Aorta (tissue), 5 donors: Measurements from ENCODE around the gene NRL. TPM values are rescaled to one million over a fixed set of nuclear protein-coding genes. Genes with fewer than 3 reads are reported as not detected.

Experiments
- ATAC-seq: fragments of 200-7000 bp; cut with Tn5 transposase; one replicate; pipeline ENCODE4 v1.9.1; 2022; ENCODE audit warnings: moderate library complexity; ENCODE audit not compliant: low FRiP score
- DNase-seq, 2 donors: peaks; one replicate each; pipeline ENCODE4 v3.0.0-alpha.2; 2020
- H3K27ac ChIP-seq, 2 donors: one replicate each; pipeline ENCODE4 v1.5.1; 2013; ENCODE audit warnings: low read length in 2 of 2, mild to moderate bottlenecking in 2 of 2, moderate library complexity in 2 of 2, control low read depth in 1 of 2, inconsistent platforms in 1 of 2, low read depth in 1 of 2
- H3K27me3 ChIP-seq, 2 donors: one replicate each; pipeline ENCODE4 v1.6.1; 2013; ENCODE audit warnings: control low read depth in 1 of 2, low read length in 1 of 2, mild to moderate bottlenecking in 1 of 2, moderate library complexity in 1 of 2; ENCODE audit not compliant: insufficient read depth in 2 of 2, control insufficient read depth in 1 of 2
- H3K36me3 ChIP-seq, 2 donors: one replicate each; pipeline ENCODE4 v1.6.1; 2013; ENCODE audit warnings: control low read depth in 1 of 2, low read length in 1 of 2, mild to moderate bottlenecking in 1 of 2; ENCODE audit not compliant: insufficient read depth in 2 of 2, control insufficient read depth in 1 of 2
- H3K4me1 ChIP-seq, 2 donors: one replicate each; pipeline ENCODE4 v1.6.1; 2013; ENCODE audit warnings: low read length in 2 of 2, control low read depth in 1 of 2, mild to moderate bottlenecking in 1 of 2, moderate library complexity in 1 of 2; ENCODE audit not compliant: insufficient read depth in 2 of 2, control insufficient read depth in 1 of 2
- H3K4me3 ChIP-seq, 2 donors: one replicate each; pipeline ENCODE4 v1.5.1; 2013; ENCODE audit warnings: low read length in 2 of 2, control low read depth in 1 of 2, mild to moderate bottlenecking in 1 of 2
- H3K9me3 ChIP-seq: one replicate; pipeline ENCODE4 v1.6.1; 2013; ENCODE audit warnings: mild to moderate bottlenecking, low read length; ENCODE audit not compliant: control insufficient read depth
- WGBS, 2 donors: extraction: QIAGEN DNeasy Blood & Tissue Kit; methylation state at CpG; one replicate each; pipeline ENCODE4 v1.1.7; 2013; 5-methylcytosine and 5-hydroxymethylcytosine counted together
- intact Hi-C, 2 donors: fragments of 100-400 bp; cut with DNase I; formaldehyde crosslinking; loops; one replicate each; pipeline versions ENCODE4 v1.14.2 to v1.15.0; 2022
- polyA plus RNA-seq, 2 donors: library from polyadenylated mRNA; stranded (reverse); fragments of 200-250 nt; gene quantifications; one replicate each; pipeline ENCODE4 v1.2.3, GENCODE V29; 2013
- total RNA-seq, 2 donors: library from RNA; stranded (reverse); fragmentation: NEBNext Ultra II Directional; extraction: Animal tissue kit (Norgen Biotek cat#: 25700); gene quantifications; one replicate each; pipeline ENCODE4 v1.2.1, GENCODE V29; 2021
- donor health status: healthy with polysubstance abuse.
- donor health status: Bipolar disorder and iron deficiency.
- donor health status: DM: no; HTN: no; CAD: no.
- donor health status: DM: no; HTN: no; CAD: no.
- donor health status: DM: yes; HTN: yes; CAD: no.

Gene NRL
- total and polyA plus RNA-seq, 4 donors = 0.63 to 1.4 (median 1.2) TPM

- intact Hi-C loops = loop anchor here (1.0 to 5.0 kb wide), 2 partner anchors 14 to 82 kb away; no protein-coding TSS in a partner anchor
Observed at GRCh38 chr14:24093901-24094840, 20.6 kb downstream of the NRL start, which contains the start of gene PCK2. Gene PCK2, plus strand, starts transcription at chr14:24094311. Its CDS starts 95 bp downstream, at chr14:24094406.

DNA sequence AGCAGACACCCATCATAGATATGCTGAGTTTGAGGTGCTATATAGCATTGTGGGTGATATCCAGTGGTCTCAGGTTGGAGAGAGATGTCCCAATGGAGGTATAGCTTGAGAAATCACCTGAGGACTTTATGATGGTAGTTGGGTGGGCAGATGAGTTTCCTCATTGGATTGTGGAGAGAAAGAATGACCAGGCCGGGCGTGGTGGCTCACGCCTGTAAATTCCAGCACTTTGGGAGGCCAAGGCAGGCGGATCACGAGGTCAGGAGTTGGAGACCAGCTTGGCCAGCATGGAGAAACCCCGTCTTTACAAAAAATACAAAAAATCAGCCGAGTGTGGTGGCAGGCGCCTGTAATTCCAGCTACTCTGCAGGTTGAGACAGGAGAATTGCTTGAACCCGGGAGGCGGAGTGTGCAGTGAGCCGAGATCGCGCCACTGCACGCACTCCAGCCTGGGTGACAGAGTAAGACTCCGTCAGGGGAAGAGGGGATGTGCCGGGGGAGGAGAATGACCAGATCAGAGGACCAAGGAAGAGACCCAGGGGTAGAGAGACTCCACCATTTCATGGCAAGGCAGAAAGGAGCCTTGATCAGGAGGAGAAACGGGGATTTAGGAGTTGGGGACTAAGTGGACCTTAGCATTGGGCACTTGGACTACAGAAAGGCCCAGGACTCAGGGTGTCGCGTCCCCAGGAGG lies 21.4 kb downstream of the NRL start:
- H3K9me3 ChIP-seq = no peaks in the 10 kb centered on the region
- no peak overlapping the region for H3K4me3 ChIP-seq
- 79 to 82% methylated on average over 19 of the region's 19 CpGs for WGBS, 2 donors
- no peak for ATAC-seq
- H3K27me3 ChIP-seq = no peaks in the 10 kb centered on the region
- DNase-seq = peak in 1 of 2 donors; percentile 61
- no peaks in the 10 kb centered on the region for H3K4me1 ChIP-seq
- no peaks in the 10 kb centered on the region for H3K36me3 ChIP-seq
- intact Hi-C loops = loop anchor here (5.0 kb wide), 1 partner anchor 81 kb away; no protein-coding TSS in a partner anchor
- H3K27ac ChIP-seq = peak overlapping the region in 1 of 2 donors; percentile 46

More at GRCh38 chr14:24093901-24094840, 20.6 kb downstream of the NRL start, which contains the start of gene PCK2:
- peak within 1 kb of the TSS in 1 of 2 donors; percentile 46 for H3K27ac ChIP-seq
- H3K27me3 ChIP-seq = no peaks in the 10 kb centered on the region
- no peaks in the 10 kb centered on the region for H3K9me3 ChIP-seq
- no peaks in the 10 kb centered on the region for H3K4me1 ChIP-seq
- peak; percentile 95 for ATAC-seq
- no peaks in the 10 kb centered on the region for H3K36me3 ChIP-seq
- DNase-seq = peak; percentile 97
- 1% methylated on average over 49 to 68 of the region's 68 CpGs for WGBS, 2 donors
- peak within 1 kb of the TSS; percentile 31 to 56 for H3K4me3 ChIP-seq

GRCh38 chr14:24092505-24093206 lies 22.1 kb downstream of the NRL start:
- no peak for ATAC-seq
- no peaks in the 10 kb centered on the region for H3K36me3 ChIP-seq
- peak in 1 of 2 donors; percentile 61 for DNase-seq
- H3K4me1 ChIP-seq = no peaks in the 10 kb centered on the region
- no peak overlapping the region for H3K4me3 ChIP-seq
- H3K27me3 ChIP-seq = no peaks in the 10 kb centered on the region
- intact Hi-C loops = loop anchor here (5.0 kb wide), 1 partner anchor 80 kb away; no protein-coding TSS in a partner anchor
- H3K27ac ChIP-seq = peak overlapping the region in 1 of 2 donors; percentile 8
- H3K9me3 ChIP-seq = no peaks in the 10 kb centered on the region
- 52 to 56% methylated on average over 4 of the region's 4 CpGs for WGBS, 2 donors

GRCh38 chr14:24092110-24092504 lies 22.6 kb downstream of the NRL start:
- Histone ChIP-seq H3K36me3 (no peaks in the 10 kb centered on the region), H3K4me3 (no peak overlapping the region), H3K27me3 (no peaks in the 10 kb centered on the region), H3K9me3 (no peaks in the 10 kb centered on the region), H3K4me1 (no peaks in the 10 kb centered on the region), H3K27ac (no peak overlapping the region)
- ATAC-seq (no peak), DNase-seq (peak in 1 of 2 donors; percentile 25)
- intact Hi-C loops = loop anchor here (5.0 kb wide), 1 partner anchor 80 kb away; no protein-coding TSS in a partner anchor

GRCh38 chr14:24089890-24090289 lies 24.9 kb downstream of the NRL start:
- Histone ChIP-seq H3K4me3 (no peak overlapping the region), H3K9me3 (no peaks in the 10 kb centered on the region), H3K4me1 (no peaks in the 10 kb centered on the region), H3K27me3 (no peaks in the 10 kb centered on the region), H3K27ac (no peak overlapping the region), H3K36me3 (no peaks in the 10 kb centered on the region)
- 83 to 91% methylated on average over 5 to 6 of the region's 6 CpGs for WGBS, 2 donors
- intact Hi-C loops = loop anchor here (1.0 to 5.0 kb wide), 3 partner anchors 31 to 78 kb away; no protein-coding TSS in a partner anchor
- ATAC-seq (no peak), DNase-seq (no peak)

- Histone ChIP-seq H3K27me3 (no peaks in the 10 kb centered on the region), H3K4me3 (no peak overlapping the region), H3K27ac (no peak overlapping the region), H3K9me3 (no peaks in the 10 kb centered on the region), H3K4me1 (no peaks in the 10 kb centered on the region), H3K36me3 (no peaks in the 10 kb centered on the region)
- intact Hi-C loops = no loop called here
- 85 to 93% methylated on average over 2 of the region's 2 CpGs for WGBS, 2 donors
- DNase-seq = peak in 1 of 2 donors; percentile 24
- ATAC-seq = no peak
Observed at GRCh38 chr14:24088095-24088494, 26.7 kb downstream of the NRL start.

DNA sequence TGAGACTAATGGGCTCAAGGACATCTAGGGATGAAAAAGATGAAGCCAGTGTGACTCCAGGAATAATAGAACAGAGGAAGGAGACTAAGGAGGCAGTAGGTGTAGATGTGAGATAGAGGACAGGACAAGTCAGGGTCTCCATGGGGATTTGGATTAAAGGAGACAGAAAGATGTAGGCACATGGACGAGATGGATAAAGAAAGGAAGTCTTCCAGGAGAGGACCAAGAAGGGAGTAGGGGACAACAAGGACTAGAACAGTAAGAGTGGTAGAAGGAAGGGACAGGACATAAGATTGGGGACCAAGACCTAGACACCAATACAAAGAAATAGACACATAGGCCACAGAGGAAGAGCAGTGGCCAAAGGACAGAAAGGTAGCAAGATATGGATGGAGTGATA lies 27.7 kb downstream of the NRL start:
- intact Hi-C loops = no loop called here
- ATAC-seq = no peak
- no peaks in the 10 kb centered on the region for H3K4me1 ChIP-seq
- H3K4me3 ChIP-seq = no peak overlapping the region
- H3K36me3 ChIP-seq = no peaks in the 10 kb centered on the region
- H3K27me3 ChIP-seq = no peaks in the 10 kb centered on the region
- no peak for DNase-seq
- WGBS, 2 donors = 92 to 94% methylated on average over 1 of the region's 1 CpG
- no peaks in the 10 kb centered on the region for H3K9me3 ChIP-seq
- H3K27ac ChIP-seq = no peak overlapping the region
